Measurements from ENCODE around the gene ST6GAL2.

The ST6GAL2 gene

DNA sequence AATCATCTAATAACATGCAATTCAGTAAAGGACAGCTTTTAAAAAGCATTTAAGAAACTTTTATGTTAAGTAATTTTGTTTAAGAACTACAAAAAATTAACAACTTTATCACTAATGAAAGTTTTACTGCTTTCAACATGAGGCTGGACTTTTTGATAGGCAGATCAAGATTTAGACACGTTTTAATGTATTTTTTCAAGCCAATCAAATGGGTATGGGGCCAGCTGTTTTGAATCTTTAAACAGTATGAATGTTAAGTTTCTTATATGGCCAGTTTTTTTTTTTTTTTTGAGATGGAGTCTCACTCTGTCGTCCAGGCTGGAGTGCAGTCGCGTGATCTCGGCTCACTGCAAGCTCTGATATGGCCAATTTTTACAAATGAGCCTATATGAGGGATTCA, 73.1 kb downstream of the ST6GAL2 start:
- Histone ChIP-seq H3K4me3 (ENCODE audit: low read depth in 1 of 2, low read length in 2 of 2) (no peak overlapping the region), H3K4me1 (ENCODE audit: control insufficient read depth in 1 of 2, insufficient read depth in 2 of 2, low read length in 2 of 2) (peaks cover 0 to 10% of the 10 kb centered on the region in 2 donors), H3K9me3 (ENCODE audit: control insufficient read depth in 1 of 2, low read length in 2 of 2) (no peaks in the 10 kb centered on the region), H3K36me3 (ENCODE audit: control insufficient read depth in 1 of 2, insufficient read depth in 2 of 2, low read length in 2 of 2) (no peaks in the 10 kb centered on the region), H3K27ac (ENCODE audit: low read length) (no peak overlapping the region), H3K27me3 (ENCODE audit: low read depth, low read length) (no peaks in the 10 kb centered on the region)

DNA sequence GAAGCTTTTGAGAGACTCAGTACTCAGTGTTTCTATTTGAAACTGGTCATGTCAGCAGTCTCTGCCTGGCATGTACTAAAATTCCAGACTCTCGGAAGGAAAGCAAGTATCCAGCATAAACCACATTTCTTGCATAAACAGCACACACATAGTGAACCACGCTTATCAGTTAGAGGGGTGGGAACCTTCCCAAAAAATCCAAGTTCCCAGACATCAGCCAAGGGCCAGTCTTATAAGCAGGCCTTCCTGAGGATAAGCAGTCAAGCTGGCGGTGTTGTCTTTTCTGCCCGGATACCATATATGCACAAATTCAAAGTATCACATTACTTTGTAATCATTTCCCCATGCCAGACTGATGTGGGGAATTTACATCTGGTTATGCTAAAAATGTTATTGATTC, 73.6 kb downstream of the ST6GAL2 start:
- Histone ChIP-seq H3K27ac (ENCODE audit: low read length) (no peak overlapping the region), H3K9me3 (ENCODE audit: control insufficient read depth in 1 of 2, low read length in 2 of 2) (no peaks in the 10 kb centered on the region), H3K4me3 (ENCODE audit: low read depth in 1 of 2, low read length in 2 of 2) (no peak overlapping the region), H3K4me1 (ENCODE audit: control insufficient read depth in 1 of 2, insufficient read depth in 2 of 2, low read length in 2 of 2) (peaks cover 0 to 10% of the 10 kb centered on the region in 2 donors), H3K36me3 (ENCODE audit: control insufficient read depth in 1 of 2, insufficient read depth in 2 of 2, low read length in 2 of 2) (no peaks in the 10 kb centered on the region), H3K27me3 (ENCODE audit: low read depth, low read length) (no peaks in the 10 kb centered on the region)

DNA sequence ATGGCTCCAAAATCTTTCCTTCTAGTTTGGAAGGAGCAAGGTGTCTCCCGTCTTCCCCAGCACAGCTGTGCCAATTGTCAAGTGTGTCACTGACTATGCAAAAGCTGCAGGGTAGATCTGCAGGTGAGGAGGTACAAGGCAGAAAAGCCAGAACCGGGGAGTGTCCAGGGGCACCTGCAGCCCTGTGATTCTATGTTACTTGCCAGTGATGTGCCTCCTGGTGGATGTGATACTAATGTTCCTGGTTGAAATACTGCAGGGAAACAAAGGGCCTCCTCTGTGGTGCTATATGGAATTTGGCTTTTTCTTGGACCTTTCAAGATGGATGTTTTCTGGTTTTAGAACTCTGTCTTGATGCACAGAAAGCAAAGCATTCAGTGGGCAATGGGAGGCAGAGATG, 80.3 kb downstream of the ST6GAL2 start:
- Histone ChIP-seq H3K27ac (ENCODE audit: low read length) (no peak overlapping the region), H3K4me1 (ENCODE audit: control insufficient read depth in 1 of 2, insufficient read depth in 2 of 2, low read length in 2 of 2) (no peaks in the 10 kb centered on the region), H3K9me3 (ENCODE audit: control insufficient read depth in 1 of 2, low read length in 2 of 2) (no peaks in the 10 kb centered on the region), H3K36me3 (ENCODE audit: control insufficient read depth in 1 of 2, insufficient read depth in 2 of 2, low read length in 2 of 2) (peaks cover 0 to 6% of the 10 kb centered on the region in 2 donors), H3K4me3 (ENCODE audit: low read depth in 1 of 2, low read length in 2 of 2) (no peak overlapping the region), H3K27me3 (ENCODE audit: low read depth, low read length) (no peaks in the 10 kb centered on the region)

DNA sequence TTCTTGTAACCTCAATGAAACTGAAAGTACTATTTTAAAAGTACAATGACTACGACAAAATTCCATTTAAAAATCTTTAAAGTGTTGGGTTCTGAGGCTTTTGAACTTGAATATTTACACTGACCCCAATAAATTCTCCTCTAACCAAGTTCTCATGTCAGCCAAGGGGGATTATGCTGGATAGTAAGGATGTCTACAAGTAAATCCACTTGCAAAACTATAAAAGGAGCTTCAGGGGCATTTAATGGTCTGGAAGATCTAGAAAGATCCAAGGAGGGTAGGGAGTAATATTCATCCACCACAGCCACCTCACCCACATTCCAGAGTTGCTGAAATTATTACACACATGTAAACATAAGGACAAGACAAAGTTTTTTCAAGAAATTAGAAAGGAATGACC, 81.8 kb downstream of the ST6GAL2 start:
- Histone ChIP-seq H3K4me1 (ENCODE audit: control insufficient read depth in 1 of 2, insufficient read depth in 2 of 2, low read length in 2 of 2) (no peaks in the 10 kb centered on the region), H3K27me3 (ENCODE audit: low read depth, low read length) (no peaks in the 10 kb centered on the region), H3K4me3 (ENCODE audit: low read depth in 1 of 2, low read length in 2 of 2) (no peak overlapping the region), H3K36me3 (ENCODE audit: control insufficient read depth in 1 of 2, insufficient read depth in 2 of 2, low read length in 2 of 2) (peaks cover 0 to 6% of the 10 kb centered on the region in 2 donors), H3K27ac (ENCODE audit: low read length) (no peak overlapping the region), H3K9me3 (ENCODE audit: control insufficient read depth in 1 of 2, low read length in 2 of 2) (no peaks in the 10 kb centered on the region)

DNA sequence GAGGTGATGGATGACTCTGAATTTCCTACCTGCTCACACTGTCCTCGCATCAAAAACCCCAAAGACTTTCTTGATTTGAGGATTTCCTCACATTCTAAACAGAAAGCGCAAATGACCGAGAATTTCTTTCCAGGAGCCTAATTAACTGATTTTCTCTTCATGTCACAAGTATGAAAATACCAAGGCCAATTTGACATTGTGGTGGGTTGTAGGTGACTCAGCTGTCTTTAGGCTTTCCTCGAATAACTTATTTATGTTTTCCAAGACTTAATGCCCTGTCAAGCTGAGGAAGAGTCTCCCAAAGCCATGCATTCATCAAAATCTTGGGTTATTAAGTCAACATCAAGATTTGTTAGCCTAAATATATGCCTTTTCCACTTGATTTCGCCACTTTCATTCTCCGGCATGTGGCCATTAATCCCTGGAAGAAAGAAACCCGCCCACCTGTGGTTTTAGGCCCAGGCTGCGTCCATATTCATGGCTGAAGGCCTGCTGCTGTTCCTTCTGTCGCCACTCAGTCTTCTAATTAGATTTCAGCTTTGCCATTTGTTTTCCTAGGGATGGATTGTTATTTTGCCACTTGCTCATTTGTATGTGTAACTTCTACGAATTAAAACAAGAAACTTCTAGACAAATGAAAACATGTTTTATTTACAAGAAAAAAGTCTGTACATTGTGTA, 84.9 kb downstream of the ST6GAL2 start:
- no peaks in the 10 kb centered on the region for H3K4me1 ChIP-seq (ENCODE audit: control insufficient read depth in 1 of 2, insufficient read depth in 2 of 2, low read length in 2 of 2)
- no peaks in the 10 kb centered on the region for H3K27me3 ChIP-seq (ENCODE audit: low read depth, low read length)
- no peak overlapping the region for H3K27ac ChIP-seq (ENCODE audit: low read length)
- no peak overlapping the region for H3K4me3 ChIP-seq (ENCODE audit: low read depth in 1 of 2, low read length in 2 of 2)
- H3K9me3 ChIP-seq (ENCODE audit: control insufficient read depth in 1 of 2, low read length in 2 of 2), result no peaks in the 10 kb centered on the region
- peaks cover 0 to under 1% of the 10 kb centered on the region in 2 donors for H3K36me3 ChIP-seq (ENCODE audit: control insufficient read depth in 1 of 2, insufficient read depth in 2 of 2, low read length in 2 of 2)

DNA sequence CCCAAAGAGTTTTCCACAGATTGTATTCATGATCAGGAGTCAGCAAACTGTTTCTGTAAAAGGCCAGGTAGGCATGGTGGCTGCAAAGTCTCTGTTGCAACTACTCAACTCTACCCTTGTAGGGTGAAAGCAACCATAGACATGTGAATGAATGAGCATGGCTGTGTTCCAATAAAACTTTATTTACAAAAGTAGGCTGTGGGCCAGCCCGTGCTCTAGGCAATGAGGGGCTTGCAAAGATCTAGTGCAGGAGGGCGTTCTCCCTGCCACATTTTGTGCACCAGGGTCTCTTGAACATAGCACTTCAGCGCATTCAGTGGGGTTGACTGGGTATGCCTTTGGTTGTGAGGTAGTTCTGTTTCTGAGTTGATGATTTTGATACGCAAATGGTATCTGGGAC, 85.8 kb downstream of the ST6GAL2 start:
- Histone ChIP-seq H3K4me1 (ENCODE audit: control insufficient read depth in 1 of 2, insufficient read depth in 2 of 2, low read length in 2 of 2) (no peaks in the 10 kb centered on the region), H3K27ac (ENCODE audit: low read length) (no peak overlapping the region), H3K27me3 (ENCODE audit: low read depth, low read length) (no peaks in the 10 kb centered on the region), H3K4me3 (ENCODE audit: low read depth in 1 of 2, low read length in 2 of 2) (no peak overlapping the region), H3K9me3 (ENCODE audit: control insufficient read depth in 1 of 2, low read length in 2 of 2) (no peaks in the 10 kb centered on the region), H3K36me3 (ENCODE audit: control insufficient read depth in 1 of 2, insufficient read depth in 2 of 2, low read length in 2 of 2) (no peaks in the 10 kb centered on the region)

DNA sequence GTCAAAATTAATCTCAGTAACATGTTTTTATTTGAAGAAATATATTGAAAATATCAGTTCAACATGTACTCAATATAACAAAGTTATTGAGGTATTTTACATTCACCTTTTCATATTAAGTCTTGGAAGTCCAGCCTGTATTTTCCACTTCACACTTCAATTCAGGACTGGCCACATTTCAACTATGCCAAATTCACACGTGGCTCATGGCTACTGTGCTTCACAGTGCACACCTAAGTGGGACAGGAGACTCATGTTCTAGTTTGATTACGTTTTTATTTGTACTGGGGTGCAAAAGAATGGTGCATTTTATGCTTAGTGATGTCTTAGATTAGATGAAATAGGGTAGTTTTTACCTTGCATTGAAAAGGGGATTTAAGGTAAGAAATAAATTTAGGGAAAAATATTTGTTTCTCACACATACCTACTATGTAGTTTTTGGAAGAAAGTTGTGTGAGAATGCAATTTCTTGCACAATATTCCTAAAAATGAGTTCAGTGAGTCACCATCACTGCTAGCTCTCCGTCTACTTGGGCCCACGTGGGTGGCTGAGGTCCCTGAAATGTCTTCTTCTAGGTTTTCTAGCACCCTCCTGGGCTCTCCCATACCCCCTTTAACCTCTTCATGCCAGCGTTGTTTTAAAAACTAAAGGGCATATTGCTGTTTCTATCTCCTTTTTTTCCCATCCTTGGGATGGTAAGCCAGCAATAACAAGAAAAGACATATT, 87.0 kb downstream of the ST6GAL2 start:
- H3K4me3 ChIP-seq (ENCODE audit: low read depth in 1 of 2, low read length in 2 of 2), result no peak overlapping the region
- no peaks in the 10 kb centered on the region for H3K27me3 ChIP-seq (ENCODE audit: low read depth, low read length)
- H3K27ac ChIP-seq (ENCODE audit: low read length), result no peak overlapping the region
- H3K9me3 ChIP-seq (ENCODE audit: control insufficient read depth in 1 of 2, low read length in 2 of 2), result no peaks in the 10 kb centered on the region
- H3K36me3 ChIP-seq (ENCODE audit: control insufficient read depth in 1 of 2, insufficient read depth in 2 of 2, low read length in 2 of 2), result no peaks in the 10 kb centered on the region
- H3K4me1 ChIP-seq (ENCODE audit: control insufficient read depth in 1 of 2, insufficient read depth in 2 of 2, low read length in 2 of 2), result no peaks in the 10 kb centered on the region

DNA sequence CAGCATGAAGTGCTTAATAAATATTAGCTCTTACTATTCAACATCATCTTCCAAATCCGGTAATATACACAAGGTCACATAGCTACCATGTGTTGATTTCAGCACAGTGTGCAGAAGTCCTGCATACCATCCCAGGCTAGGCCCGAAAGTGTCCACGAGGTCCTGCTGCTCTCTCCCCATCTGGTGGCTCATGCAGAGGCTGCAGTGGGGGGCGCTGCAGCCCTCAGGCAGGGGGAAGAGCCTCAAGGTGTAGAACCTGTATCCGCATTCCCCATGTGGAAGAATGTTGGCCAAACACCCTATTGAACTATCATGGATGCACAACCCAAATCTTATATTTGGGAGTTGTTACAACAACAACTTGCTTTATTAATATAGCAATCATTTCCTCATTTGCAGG, 88.5 kb downstream of the ST6GAL2 start:
- Histone ChIP-seq H3K27ac (ENCODE audit: low read length) (no peak overlapping the region), H3K36me3 (ENCODE audit: control insufficient read depth in 1 of 2, insufficient read depth in 2 of 2, low read length in 2 of 2) (no peaks in the 10 kb centered on the region)

DNA sequence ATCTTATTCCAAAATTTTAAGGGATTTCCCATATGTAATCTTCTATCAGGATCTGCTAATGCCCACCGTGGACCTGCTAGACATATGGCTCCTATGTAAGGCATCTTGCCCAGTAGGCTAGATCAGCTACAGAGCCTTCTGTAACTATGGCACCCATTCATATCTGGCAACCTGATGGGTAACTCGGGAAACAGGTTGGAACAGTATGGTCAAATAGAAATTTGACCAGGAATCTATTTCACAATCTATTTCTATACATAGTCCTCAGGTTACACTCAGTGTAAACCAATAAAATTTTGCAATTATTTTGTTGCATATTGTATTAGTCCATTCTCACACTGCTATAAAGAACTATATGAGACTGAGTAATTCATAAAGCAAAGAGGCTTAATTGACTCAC, 93.3 kb downstream of the ST6GAL2 start:
- H3K27ac ChIP-seq (ENCODE audit: low read length), result no peak overlapping the region
- H3K36me3 ChIP-seq (ENCODE audit: control insufficient read depth in 1 of 2, insufficient read depth in 2 of 2, low read length in 2 of 2), result no peaks in the 10 kb centered on the region
- H3K9me3 ChIP-seq (ENCODE audit: control insufficient read depth in 1 of 2, low read length in 2 of 2), result no peaks in the 10 kb centered on the region
- no peaks in the 10 kb centered on the region for H3K27me3 ChIP-seq (ENCODE audit: low read depth, low read length)
- H3K4me1 ChIP-seq (ENCODE audit: control insufficient read depth in 1 of 2, insufficient read depth in 2 of 2, low read length in 2 of 2), result no peaks in the 10 kb centered on the region
- H3K4me3 ChIP-seq (ENCODE audit: low read depth in 1 of 2, low read length in 2 of 2), result no peak overlapping the region

More for the DNA sequence above, 88.5 kb downstream of the ST6GAL2 start:
- H3K4me1 ChIP-seq (ENCODE audit: control insufficient read depth in 1 of 2, insufficient read depth in 2 of 2, low read length in 2 of 2), result no peaks in the 10 kb centered on the region
- no peaks in the 10 kb centered on the region for H3K9me3 ChIP-seq (ENCODE audit: control insufficient read depth in 1 of 2, low read length in 2 of 2)
- no peaks in the 10 kb centered on the region for H3K27me3 ChIP-seq (ENCODE audit: low read depth, low read length)
- H3K4me3 ChIP-seq (ENCODE audit: low read depth in 1 of 2, low read length in 2 of 2), result no peak overlapping the region

DNA sequence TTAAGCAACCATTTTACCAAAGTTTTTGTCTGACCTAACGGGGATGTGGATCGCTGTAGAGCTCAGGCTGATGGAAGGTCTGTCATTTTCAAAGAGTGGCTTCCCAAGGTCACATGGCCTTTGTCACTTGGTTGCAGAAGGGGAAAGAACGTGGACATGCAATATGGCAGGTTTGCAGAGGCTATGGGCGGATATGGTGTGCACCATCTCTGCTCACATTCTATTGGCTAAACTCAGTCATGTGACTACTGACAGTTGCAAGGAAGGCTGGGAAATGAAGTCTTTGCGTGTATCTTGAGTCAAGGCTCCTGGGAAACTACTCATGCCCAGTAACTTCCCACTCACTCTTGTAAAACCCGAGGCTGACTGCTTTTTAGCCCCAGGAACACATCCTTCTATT, 96.8 kb downstream of the ST6GAL2 start:
- H3K27me3 ChIP-seq (ENCODE audit: low read depth, low read length), result no peaks in the 10 kb centered on the region
- H3K36me3 ChIP-seq (ENCODE audit: control insufficient read depth in 1 of 2, insufficient read depth in 2 of 2, low read length in 2 of 2), result no peaks in the 10 kb centered on the region
- H3K4me1 ChIP-seq (ENCODE audit: control insufficient read depth in 1 of 2, insufficient read depth in 2 of 2, low read length in 2 of 2), result no peaks in the 10 kb centered on the region
- no peak overlapping the region for H3K27ac ChIP-seq (ENCODE audit: low read length)
- no peaks in the 10 kb centered on the region for H3K9me3 ChIP-seq (ENCODE audit: control insufficient read depth in 1 of 2, low read length in 2 of 2)
- H3K4me3 ChIP-seq (ENCODE audit: low read depth in 1 of 2, low read length in 2 of 2), result no peak overlapping the region

DNA sequence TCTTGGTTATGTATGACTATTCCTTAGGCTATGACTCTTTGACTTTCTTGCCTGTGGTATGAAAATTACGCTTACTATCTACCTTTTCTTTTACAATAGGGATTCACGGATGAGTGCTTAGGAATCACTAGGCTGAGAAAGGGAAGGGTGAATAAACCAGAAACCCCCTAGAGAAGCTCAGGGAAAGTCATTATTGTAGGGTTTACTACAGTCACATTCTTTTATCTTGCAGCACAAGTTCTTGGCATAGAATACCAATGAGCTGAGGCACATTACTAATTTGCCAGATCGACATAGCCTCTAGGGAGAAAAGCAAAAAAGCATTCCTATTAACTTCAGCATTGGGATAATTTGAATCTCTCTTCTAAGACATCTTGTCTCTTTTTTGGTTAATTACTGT, 103.3 kb downstream of the ST6GAL2 start:
- H3K36me3 ChIP-seq (ENCODE audit: control insufficient read depth in 1 of 2, insufficient read depth in 2 of 2, low read length in 2 of 2), result no peaks in the 10 kb centered on the region
- H3K27ac ChIP-seq (ENCODE audit: low read length), result no peak overlapping the region
- no peaks in the 10 kb centered on the region for H3K27me3 ChIP-seq (ENCODE audit: low read depth, low read length)
- no peaks in the 10 kb centered on the region for H3K4me1 ChIP-seq (ENCODE audit: control insufficient read depth in 1 of 2, insufficient read depth in 2 of 2, low read length in 2 of 2)
- H3K4me3 ChIP-seq (ENCODE audit: low read depth in 1 of 2, low read length in 2 of 2), result no peak overlapping the region
- no peaks in the 10 kb centered on the region for H3K9me3 ChIP-seq (ENCODE audit: control insufficient read depth in 1 of 2, low read length in 2 of 2)

DNA sequence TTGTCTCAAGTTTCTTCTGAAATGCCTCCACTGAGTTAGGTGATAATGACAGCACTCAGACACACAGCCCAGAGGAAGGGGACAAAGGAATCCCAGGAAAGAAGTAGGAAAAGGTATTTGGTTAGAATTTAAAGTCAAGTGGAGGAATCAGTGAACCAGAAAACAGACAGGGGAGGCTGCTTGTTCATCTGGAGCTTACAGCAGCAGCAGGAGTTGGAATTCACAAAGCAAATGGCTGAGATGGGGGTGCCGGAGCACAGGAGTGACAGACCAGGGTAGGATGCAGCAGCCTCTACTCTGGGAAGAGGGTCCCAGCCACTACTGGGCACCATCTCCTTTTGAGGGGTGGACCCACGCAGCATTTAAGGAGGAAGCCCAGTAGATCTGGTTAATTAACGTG, 104.8 kb downstream of the ST6GAL2 start:
- Histone ChIP-seq H3K27ac (ENCODE audit: low read length) (no peak overlapping the region), H3K36me3 (ENCODE audit: control insufficient read depth in 1 of 2, insufficient read depth in 2 of 2, low read length in 2 of 2) (no peaks in the 10 kb centered on the region), H3K4me3 (ENCODE audit: low read depth in 1 of 2, low read length in 2 of 2) (no peak overlapping the region)

More for the DNA sequence above, 104.8 kb downstream of the ST6GAL2 start:
- Histone ChIP-seq H3K27me3 (ENCODE audit: low read depth, low read length) (no peaks in the 10 kb centered on the region), H3K4me1 (ENCODE audit: control insufficient read depth in 1 of 2, insufficient read depth in 2 of 2, low read length in 2 of 2) (no peaks in the 10 kb centered on the region), H3K9me3 (ENCODE audit: control insufficient read depth in 1 of 2, low read length in 2 of 2) (no peaks in the 10 kb centered on the region)
